GM18499 (cell line): ENCODE results near the gene LEF1.

ENCODE experiments used
- ATAC-seq: cut with Tn5 transposase; IDR thresholded peaks from one replicate; pipeline ENCODE4 v1.9.1; 2021; ENCODE audit warnings: moderate number of reproducible peaks; ENCODE audit not compliant: insufficient read depth, unreplicated experiment

Gene LEF1

GRCh38 chr4:108180513-108180912 lies 11.8 kb upstream of the LEF1 start:
- ATAC-seq = no peak

GRCh38 chr4:108175966-108176365 lies 7.2 kb upstream of the LEF1 start:
- ATAC-seq = no peak

GRCh38 chr4:108174856-108175255 lies 6.1 kb upstream of the LEF1 start:
- no peak for ATAC-seq

- ATAC-seq = no peak
Measured at GRCh38 chr4:108173599-108174057, 4.9 kb upstream of the LEF1 start.

- ATAC-seq = no peak
Measured at GRCh38 chr4:108172753-108173598, 4.2 kb upstream of the LEF1 start.

- no peak for ATAC-seq
Measured at GRCh38 chr4:108172231-108172752, 3.6 kb upstream of the LEF1 start.

GRCh38 chr4:108171339-108172230 lies 2.9 kb upstream of the LEF1 start:
- ATAC-seq = no peak

GRCh38 chr4:108170631-108171338 lies 2.1 kb upstream of the LEF1 start:
- ATAC-seq = no peak

- ATAC-seq = no peak
Measured at GRCh38 chr4:108169664-108170063, 932 bp upstream of the LEF1 start.

GRCh38 chr4:108168160-108168670 lies 517 bp downstream of the LEF1 start:
- no peak for ATAC-seq

GRCh38 chr4:108166441-108167315 lies 2.1 kb downstream of the LEF1 start:
- no peak for ATAC-seq

- ATAC-seq = no peak
Measured at GRCh38 chr4:108166038-108166437, 2.7 kb downstream of the LEF1 start.

- no peak for ATAC-seq
Measured at GRCh38 chr4:108165586-108165985, 3.1 kb downstream of the LEF1 start.

GRCh38 chr4:108163351-108163750 lies 5.4 kb downstream of the LEF1 start:
- no peak for ATAC-seq

- ATAC-seq = no peak
Measured at GRCh38 chr4:108160741-108161352, 7.9 kb downstream of the LEF1 start.

GRCh38 chr4:108159845-108160244 lies 8.9 kb downstream of the LEF1 start:
- ATAC-seq = no peak

GRCh38 chr4:108157655-108158054 lies 11.1 kb downstream of the LEF1 start:
- ATAC-seq = no peak

- ATAC-seq = no peak
Measured at GRCh38 chr4:108156391-108156790, 12.3 kb downstream of the LEF1 start.

- ATAC-seq = no peak
Measured at GRCh38 chr4:108155373-108155772, 13.4 kb downstream of the LEF1 start.
